HEK293 (cell line): Measurements from ENCODE around the gene SLC18B1.

Experiments
- CTCF ChIA-PET: fragments of 350-600 bp; formaldehyde crosslinking; extraction: SDS; loops from one replicate; lab custom pipeline; 2021; ENCODE audit warnings: antibody characterized with exemption; lab: Yijun Ruan, JAX
- POLR2A ChIA-PET: fragments of 300-600 bp; formaldehyde crosslinking; extraction: SDS; loops from one replicate; lab custom pipeline; 2020; ENCODE audit warnings: antibody characterized with exemption, inconsistent platforms; lab: Yijun Ruan, JAX
- H3K27ac ChIP-seq: fragments of 200-500 bp; sonication (Bioruptor generic); 2 replicates; pipeline ENCODE4 v1.5.1; 2014; ENCODE audit warnings: low read depth, low read length, control low read depth, inconsistent platforms; ENCODE audit errors: extremely low read depth
- H3K36me3 ChIP-seq, 2 experiments: fragments of 200-500 bp in 1 of 2; sonication (Bioruptor generic) in 1 of 2; 1 replicate in 1 of 2; 2 replicates in 1 of 2; pipeline ENCODE4 v1.5.1; 2014 to 2017; ENCODE audit warnings: inconsistent platforms in 2 of 2, low read length in 2 of 2; ENCODE audit not compliant: control insufficient read depth in 2 of 2, insufficient read depth in 1 of 2
- H3K4me1 ChIP-seq: fragments of 200-500 bp; sonication (Bioruptor generic); 2 replicates; pipeline ENCODE4 v1.5.1; 2014; ENCODE audit warnings: mild to moderate bottlenecking, low read length, inconsistent platforms; ENCODE audit not compliant: control insufficient read depth, insufficient read depth
- H3K4me3 ChIP-seq: 2 replicates; pipeline ENCODE4 v1.5.1; 2011; ENCODE audit warnings: low read depth, mild to moderate bottlenecking, control low read depth, low read length, moderate library complexity
- H3K9me3 ChIP-seq: fragments of 200-500 bp; sonication (Bioruptor generic); 2 replicates; pipeline ENCODE4 v1.5.1; 2014; ENCODE audit warnings: low read depth, low read length, inconsistent platforms; ENCODE audit not compliant: control insufficient read depth, insufficient read depth
- GLIS2 ChIP-seq: fragments of 450-650 bp; formaldehyde crosslinking; IDR thresholded peaks from 2 replicates; pipeline ENCODE4 v1.5.1; 2016; ENCODE audit warnings: missing biosample characterization, missing genetic modification characterization
- KLF1 ChIP-seq: fragments of 450-650 bp; formaldehyde crosslinking; IDR thresholded peaks from 2 replicates; pipeline ENCODE4 v1.5.1; 2016; ENCODE audit warnings: missing biosample characterization, missing genetic modification characterization
- SCRT1 ChIP-seq: fragments of 450-650 bp; formaldehyde crosslinking; IDR thresholded peaks from 2 replicates; pipeline ENCODE4 v1.5.1; 2016; ENCODE audit warnings: missing biosample characterization, missing genetic modification characterization, borderline replicate concordance
- SETDB1 ChIP-seq: IDR thresholded peaks from one replicate; pipeline ENCODE4 v1.6.1; 2017; ENCODE audit warnings: mild to moderate bottlenecking, low read length, moderate library complexity, mixed read lengths; ENCODE audit not compliant: insufficient read length
- YY1 ChIP-seq: fragments of 450-650 bp; formaldehyde crosslinking; IDR thresholded peaks from 2 replicates; pipeline ENCODE4 v1.5.1; 2018; ENCODE audit warnings: missing biosample characterization, missing genetic modification characterization
- ZBTB21 ChIP-seq: fragments of 450-650 bp; formaldehyde crosslinking; IDR thresholded peaks from 2 replicates; pipeline ENCODE4 v1.5.1; 2017; ENCODE audit warnings: missing biosample characterization, missing genetic modification characterization
- ZNF184 ChIP-seq: fragments of 450-650 bp; IDR thresholded peaks from 2 replicates; pipeline ENCODE4 v1.5.1; 2018; ENCODE audit warnings: missing biosample characterization, mild to moderate bottlenecking, missing genetic modification characterization
- ZNF211 ChIP-seq: fragments of 450-650 bp; formaldehyde crosslinking; IDR thresholded peaks from 2 replicates; pipeline ENCODE4 v1.5.1; 2016; ENCODE audit warnings: low read depth, missing biosample characterization, missing genetic modification characterization
- ZNF335 ChIP-seq: fragments of 450-650 bp; formaldehyde crosslinking; conservative IDR thresholded peaks from 2 replicates; pipeline ENCODE4 v1.5.1; 2016; ENCODE audit warnings: missing biosample characterization, missing genetic modification characterization
- TF ChIP-seq, protein P1 (sequence below): fragments of 450-650 bp; formaldehyde crosslinking; IDR thresholded peaks from 2 replicates; pipeline ENCODE4 v1.5.1; 2016; ENCODE audit warnings: missing biosample characterization, missing genetic modification characterization
- TF ChIP-seq, protein P2 (sequence below): fragments of 450-650 bp; formaldehyde crosslinking; IDR thresholded peaks from 2 replicates; pipeline ENCODE4 v1.5.0; 2017; ENCODE audit warnings: missing biosample characterization, missing genetic modification characterization, borderline replicate concordance
- TF ChIP-seq, protein P3 (sequence below): fragments of 450-650 bp; formaldehyde crosslinking; IDR thresholded peaks from 2 replicates; pipeline ENCODE4 v1.5.1; 2016; ENCODE audit warnings: missing biosample characterization, missing genetic modification characterization
- TF ChIP-seq, protein P4 (sequence below): fragments of 450-650 bp; formaldehyde crosslinking; conservative IDR thresholded peaks from 2 replicates; pipeline ENCODE4 v1.5.1; 2016; ENCODE audit warnings: low read depth, missing biosample characterization, missing genetic modification characterization
- TF ChIP-seq, protein P5 (sequence below): fragments of 450-650 bp; IDR thresholded peaks from 2 replicates; pipeline ENCODE4 v1.5.1; 2018; ENCODE audit warnings: missing biosample characterization, mild to moderate bottlenecking, missing genetic modification characterization
- TF ChIP-seq, protein P6 (sequence below): fragments of 450-650 bp; formaldehyde crosslinking; IDR thresholded peaks from 2 replicates; pipeline ENCODE4 v1.5.1; 2017; ENCODE audit warnings: missing biosample characterization, missing genetic modification characterization
- TF ChIP-seq, protein P7 (sequence below): fragments of 450-650 bp; formaldehyde crosslinking; IDR thresholded peaks from 2 replicates; pipeline ENCODE4 v1.5.1; 2016; ENCODE audit warnings: missing biosample characterization, missing genetic modification characterization

Gene SLC18B1

DNA sequence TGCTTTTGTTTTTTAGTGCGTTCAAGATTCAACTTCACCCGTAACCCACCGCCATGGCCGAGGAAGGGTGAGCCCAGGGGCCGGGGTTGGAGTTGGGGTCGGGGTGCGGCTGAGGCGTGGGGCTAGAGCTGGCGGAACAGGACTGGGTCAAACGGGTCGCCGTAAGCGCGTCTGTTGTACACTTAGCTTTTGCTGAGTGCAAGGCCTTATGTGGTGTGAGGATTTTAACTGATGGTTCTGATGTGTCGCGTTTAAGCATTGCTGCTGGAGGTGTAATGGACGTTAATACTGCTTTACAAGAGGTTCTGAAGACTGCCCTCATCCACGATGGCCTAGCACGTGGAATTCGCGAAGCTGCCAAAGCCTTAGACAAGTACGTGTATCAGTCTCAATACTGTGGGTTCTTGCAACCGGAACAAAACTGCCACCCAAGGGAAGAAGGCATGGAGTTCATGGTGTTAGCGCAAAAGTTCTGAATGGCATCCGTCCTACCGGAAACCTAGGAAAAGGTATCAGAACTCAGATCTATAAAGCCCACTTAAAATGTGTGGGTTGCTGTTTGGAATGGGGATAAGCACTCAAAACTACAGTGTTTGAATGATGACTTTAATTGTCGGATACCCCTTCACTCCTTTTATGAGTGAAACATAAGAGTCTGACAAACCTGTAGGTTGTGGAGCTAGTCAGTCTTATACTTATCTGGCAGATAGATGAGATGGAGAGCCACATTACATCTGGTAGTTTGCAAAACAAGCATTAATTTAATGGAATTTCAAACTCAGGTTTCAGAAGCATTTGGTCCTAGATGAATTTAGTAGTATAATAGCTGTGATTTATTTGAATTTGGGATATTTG lies 16.5 kb upstream of the SLC18B1 start:
- peaks cover 8% of the 10 kb centered on the region; the same call in 1 of the 2 replicates for H3K4me1 ChIP-seq
- H3K36me3 ChIP-seq: peaks cover 26 to 53% of the 10 kb centered on the region in 2 experiments
- CTCF ChIA-PET: interaction anchor here (0.5 to 2.6 kb wide), 10 partner anchors 8 to 863 kb away, joined by 3 to 11 read pairs (median 4); partner anchors contain the start of gene SLC18B1
- POLR2A ChIA-PET: interaction anchor here (0.9 to 2.8 kb wide), 16 partner anchors 8 to 1484 kb away, joined by 3 to 40 read pairs (median 5); partner anchors contain the start of genes SLC18B1 and STX7
- peak overlapping the region; percentile 51; the same call in 1 of the 2 replicates for H3K27ac ChIP-seq
- H3K9me3 ChIP-seq: no peaks in the 10 kb centered on the region
- TF ChIP-seq YY1 (0 out of 2 replicates have a peak, but pooled peaks have one; percentile 23), SCRT1 (tag by site-specific recombination) (no peak), ZBTB21 (tag by site-specific recombination) (no peak), KLF1 (tag by site-specific recombination) (no peak)
- TF ChIP-seq, protein P1, sequence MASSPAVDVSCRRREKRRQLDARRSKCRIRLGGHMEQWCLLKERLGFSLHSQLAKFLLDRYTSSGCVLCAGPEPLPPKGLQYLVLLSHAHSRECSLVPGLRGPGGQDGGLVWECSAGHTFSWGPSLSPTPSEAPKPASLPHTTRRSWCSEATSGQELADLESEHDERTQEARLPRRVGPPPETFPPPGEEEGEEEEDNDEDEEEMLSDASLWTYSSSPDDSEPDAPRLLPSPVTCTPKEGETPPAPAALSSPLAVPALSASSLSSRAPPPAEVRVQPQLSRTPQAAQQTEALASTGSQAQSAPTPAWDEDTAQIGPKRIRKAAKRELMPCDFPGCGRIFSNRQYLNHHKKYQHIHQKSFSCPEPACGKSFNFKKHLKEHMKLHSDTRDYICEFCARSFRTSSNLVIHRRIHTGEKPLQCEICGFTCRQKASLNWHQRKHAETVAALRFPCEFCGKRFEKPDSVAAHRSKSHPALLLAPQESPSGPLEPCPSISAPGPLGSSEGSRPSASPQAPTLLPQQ (tag by site-specific recombination): no peak
- TF ChIP-seq, protein P2, sequence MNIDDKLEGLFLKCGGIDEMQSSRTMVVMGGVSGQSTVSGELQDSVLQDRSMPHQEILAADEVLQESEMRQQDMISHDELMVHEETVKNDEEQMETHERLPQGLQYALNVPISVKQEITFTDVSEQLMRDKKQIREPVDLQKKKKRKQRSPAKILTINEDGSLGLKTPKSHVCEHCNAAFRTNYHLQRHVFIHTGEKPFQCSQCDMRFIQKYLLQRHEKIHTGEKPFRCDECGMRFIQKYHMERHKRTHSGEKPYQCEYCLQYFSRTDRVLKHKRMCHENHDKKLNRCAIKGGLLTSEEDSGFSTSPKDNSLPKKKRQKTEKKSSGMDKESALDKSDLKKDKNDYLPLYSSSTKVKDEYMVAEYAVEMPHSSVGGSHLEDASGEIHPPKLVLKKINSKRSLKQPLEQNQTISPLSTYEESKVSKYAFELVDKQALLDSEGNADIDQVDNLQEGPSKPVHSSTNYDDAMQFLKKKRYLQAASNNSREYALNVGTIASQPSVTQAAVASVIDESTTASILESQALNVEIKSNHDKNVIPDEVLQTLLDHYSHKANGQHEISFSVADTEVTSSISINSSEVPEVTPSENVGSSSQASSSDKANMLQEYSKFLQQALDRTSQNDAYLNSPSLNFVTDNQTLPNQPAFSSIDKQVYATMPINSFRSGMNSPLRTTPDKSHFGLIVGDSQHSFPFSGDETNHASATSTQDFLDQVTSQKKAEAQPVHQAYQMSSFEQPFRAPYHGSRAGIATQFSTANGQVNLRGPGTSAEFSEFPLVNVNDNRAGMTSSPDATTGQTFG (tag by site-specific recombination): no peak
- H3K4me3 ChIP-seq: peak overlapping the region; percentile 86

DNA sequence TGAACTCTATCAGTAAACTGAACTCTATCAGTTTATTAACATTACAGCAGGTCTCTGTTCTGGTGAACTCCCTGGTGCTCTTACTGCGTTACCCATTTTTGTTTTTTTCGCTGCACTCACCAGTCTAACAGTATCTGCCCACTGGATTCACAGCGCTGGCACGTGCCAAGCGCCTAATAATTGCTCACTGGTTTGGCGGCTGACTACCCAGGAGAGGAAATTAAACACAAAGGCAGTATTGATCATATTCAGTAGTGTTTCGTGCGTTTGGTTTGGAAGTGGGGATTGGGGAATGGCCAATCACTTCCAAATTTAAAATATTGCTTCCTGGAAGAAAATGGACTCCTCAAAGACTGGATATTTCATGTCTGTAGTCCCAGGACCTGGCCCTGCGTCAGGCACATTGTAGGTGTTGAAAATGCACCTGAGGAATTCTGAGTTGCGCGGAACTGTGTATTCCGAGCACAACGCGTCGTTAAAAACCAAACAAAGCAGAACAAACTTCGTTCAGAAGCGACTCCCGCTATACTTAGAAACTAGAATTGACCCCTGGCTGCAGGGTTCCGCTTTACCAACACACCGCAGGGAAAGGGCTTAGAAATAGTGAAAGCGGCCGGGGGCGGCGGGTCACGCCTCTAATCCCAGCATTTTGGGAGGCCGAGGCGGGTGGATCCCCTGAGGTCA lies 14.9 kb upstream of the SLC18B1 start:
- CTCF ChIA-PET: interaction anchor here (0.6 to 5.8 kb wide), 4 partner anchors 9 to 875 kb away, joined by 3 to 42 read pairs (median 7); partner anchors contain the start of gene SLC18B1
- Histone ChIP-seq H3K4me3 (peak overlapping the region; percentile 86), H3K36me3 (peaks cover 22 to 36% of the 10 kb centered on the region in 2 experiments), H3K4me1 (peaks cover 8% of the 10 kb centered on the region; the same call in 1 of the 2 replicates), H3K27ac (peak overlapping the region; percentile 58; the same call in 1 of the 2 replicates), H3K9me3 (no peaks in the 10 kb centered on the region)
- POLR2A ChIA-PET: interaction anchor here (0.6 to 2.8 kb wide), 5 partner anchors 9 to 1236 kb away, joined by 3 to 40 read pairs (median 3); partner anchors contain the start of gene SLC18B1
- TF ChIP-seq ZNF184 (no peak), ZNF211 (tag by site-specific recombination) (no peak), SETDB1 (no peak), ZNF335 (tag by site-specific recombination) (0 out of 2 replicates have a peak, but pooled peaks have one; percentile 9), GLIS2 (tag by site-specific recombination) (no peak; the same call in 1 of the 2 replicates)
- TF ChIP-seq, protein P3, sequence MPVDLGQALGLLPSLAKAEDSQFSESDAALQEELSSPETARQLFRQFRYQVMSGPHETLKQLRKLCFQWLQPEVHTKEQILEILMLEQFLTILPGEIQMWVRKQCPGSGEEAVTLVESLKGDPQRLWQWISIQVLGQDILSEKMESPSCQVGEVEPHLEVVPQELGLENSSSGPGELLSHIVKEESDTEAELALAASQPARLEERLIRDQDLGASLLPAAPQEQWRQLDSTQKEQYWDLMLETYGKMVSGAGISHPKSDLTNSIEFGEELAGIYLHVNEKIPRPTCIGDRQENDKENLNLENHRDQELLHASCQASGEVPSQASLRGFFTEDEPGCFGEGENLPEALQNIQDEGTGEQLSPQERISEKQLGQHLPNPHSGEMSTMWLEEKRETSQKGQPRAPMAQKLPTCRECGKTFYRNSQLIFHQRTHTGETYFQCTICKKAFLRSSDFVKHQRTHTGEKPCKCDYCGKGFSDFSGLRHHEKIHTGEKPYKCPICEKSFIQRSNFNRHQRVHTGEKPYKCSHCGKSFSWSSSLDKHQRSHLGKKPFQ (tag by site-specific recombination): no peak
- TF ChIP-seq, protein P4, sequence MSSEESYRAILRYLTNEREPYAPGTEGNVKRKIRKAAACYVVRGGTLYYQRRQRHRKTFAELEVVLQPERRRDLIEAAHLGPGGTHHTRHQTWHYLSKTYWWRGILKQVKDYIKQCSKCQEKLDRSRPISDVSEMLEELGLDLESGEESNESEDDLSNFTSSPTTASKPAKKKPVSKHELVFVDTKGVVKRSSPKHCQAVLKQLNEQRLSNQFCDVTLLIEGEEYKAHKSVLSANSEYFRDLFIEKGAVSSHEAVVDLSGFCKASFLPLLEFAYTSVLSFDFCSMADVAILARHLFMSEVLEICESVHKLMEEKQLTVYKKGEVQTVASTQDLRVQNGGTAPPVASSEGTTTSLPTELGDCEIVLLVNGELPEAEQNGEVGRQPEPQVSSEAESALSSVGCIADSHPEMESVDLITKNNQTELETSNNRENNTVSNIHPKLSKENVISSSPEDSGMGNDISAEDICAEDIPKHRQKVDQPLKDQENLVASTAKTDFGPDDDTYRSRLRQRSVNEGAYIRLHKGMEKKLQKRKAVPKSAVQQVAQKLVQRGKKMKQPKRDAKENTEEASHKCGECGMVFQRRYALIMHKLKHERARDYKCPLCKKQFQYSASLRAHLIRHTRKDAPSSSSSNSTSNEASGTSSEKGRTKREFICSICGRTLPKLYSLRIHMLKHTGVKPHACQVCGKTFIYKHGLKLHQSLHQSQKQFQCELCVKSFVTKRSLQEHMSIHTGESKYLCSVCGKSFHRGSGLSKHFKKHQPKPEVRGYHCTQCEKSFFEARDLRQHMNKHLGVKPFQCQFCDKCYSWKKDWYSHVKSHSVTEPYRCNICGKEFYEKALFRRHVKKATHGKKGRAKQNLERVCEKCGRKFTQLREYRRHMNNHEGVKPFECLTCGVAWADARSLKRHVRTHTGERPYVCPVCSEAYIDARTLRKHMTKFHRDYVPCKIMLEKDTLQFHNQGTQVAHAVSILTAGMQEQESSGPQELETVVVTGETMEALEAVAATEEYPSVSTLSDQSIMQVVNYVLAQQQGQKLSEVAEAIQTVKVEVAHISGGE (tag by site-specific recombination): 0 out of 2 replicates have a peak, but pooled peaks have one; percentile 4
- TF ChIP-seq, protein P5, sequence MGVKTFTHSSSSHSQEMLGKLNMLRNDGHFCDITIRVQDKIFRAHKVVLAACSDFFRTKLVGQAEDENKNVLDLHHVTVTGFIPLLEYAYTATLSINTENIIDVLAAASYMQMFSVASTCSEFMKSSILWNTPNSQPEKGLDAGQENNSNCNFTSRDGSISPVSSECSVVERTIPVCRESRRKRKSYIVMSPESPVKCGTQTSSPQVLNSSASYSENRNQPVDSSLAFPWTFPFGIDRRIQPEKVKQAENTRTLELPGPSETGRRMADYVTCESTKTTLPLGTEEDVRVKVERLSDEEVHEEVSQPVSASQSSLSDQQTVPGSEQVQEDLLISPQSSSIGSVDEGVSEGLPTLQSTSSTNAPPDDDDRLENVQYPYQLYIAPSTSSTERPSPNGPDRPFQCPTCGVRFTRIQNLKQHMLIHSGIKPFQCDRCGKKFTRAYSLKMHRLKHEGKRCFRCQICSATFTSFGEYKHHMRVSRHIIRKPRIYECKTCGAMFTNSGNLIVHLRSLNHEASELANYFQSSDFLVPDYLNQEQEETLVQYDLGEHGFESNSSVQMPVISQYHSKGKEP (tag by site-specific recombination): no peak
- TF ChIP-seq, protein P6, sequence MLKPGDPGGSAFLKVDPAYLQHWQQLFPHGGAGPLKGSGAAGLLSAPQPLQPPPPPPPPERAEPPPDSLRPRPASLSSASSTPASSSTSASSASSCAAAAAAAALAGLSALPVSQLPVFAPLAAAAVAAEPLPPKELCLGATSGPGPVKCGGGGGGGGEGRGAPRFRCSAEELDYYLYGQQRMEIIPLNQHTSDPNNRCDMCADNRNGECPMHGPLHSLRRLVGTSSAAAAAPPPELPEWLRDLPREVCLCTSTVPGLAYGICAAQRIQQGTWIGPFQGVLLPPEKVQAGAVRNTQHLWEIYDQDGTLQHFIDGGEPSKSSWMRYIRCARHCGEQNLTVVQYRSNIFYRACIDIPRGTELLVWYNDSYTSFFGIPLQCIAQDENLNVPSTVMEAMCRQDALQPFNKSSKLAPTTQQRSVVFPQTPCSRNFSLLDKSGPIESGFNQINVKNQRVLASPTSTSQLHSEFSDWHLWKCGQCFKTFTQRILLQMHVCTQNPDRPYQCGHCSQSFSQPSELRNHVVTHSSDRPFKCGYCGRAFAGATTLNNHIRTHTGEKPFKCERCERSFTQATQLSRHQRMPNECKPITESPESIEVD (tag by site-specific recombination): no peak
- TF ChIP-seq, protein P7, sequence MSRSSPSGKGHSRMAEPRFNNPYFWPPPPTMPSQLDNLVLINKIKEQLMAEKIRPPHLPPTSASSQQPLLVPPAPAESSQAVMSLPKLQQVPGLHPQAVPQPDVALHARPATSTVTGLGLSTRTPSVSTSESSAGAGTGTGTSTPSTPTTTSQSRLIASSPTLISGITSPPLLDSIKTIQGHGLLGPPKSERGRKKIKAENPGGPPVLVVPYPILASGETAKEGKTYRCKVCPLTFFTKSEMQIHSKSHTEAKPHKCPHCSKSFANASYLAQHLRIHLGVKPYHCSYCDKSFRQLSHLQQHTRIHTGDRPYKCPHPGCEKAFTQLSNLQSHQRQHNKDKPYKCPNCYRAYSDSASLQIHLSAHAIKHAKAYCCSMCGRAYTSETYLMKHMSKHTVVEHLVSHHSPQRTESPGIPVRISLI (tag by site-specific recombination): peak; percentile 51; the same call in 1 of the 2 replicates
